ENCODE measurements around the gene DCHS2. TPM values are rescaled to one million over a fixed set of nuclear protein-coding genes. Genes with fewer than 3 reads are reported as not detected.

Gene DCHS2, protein sequence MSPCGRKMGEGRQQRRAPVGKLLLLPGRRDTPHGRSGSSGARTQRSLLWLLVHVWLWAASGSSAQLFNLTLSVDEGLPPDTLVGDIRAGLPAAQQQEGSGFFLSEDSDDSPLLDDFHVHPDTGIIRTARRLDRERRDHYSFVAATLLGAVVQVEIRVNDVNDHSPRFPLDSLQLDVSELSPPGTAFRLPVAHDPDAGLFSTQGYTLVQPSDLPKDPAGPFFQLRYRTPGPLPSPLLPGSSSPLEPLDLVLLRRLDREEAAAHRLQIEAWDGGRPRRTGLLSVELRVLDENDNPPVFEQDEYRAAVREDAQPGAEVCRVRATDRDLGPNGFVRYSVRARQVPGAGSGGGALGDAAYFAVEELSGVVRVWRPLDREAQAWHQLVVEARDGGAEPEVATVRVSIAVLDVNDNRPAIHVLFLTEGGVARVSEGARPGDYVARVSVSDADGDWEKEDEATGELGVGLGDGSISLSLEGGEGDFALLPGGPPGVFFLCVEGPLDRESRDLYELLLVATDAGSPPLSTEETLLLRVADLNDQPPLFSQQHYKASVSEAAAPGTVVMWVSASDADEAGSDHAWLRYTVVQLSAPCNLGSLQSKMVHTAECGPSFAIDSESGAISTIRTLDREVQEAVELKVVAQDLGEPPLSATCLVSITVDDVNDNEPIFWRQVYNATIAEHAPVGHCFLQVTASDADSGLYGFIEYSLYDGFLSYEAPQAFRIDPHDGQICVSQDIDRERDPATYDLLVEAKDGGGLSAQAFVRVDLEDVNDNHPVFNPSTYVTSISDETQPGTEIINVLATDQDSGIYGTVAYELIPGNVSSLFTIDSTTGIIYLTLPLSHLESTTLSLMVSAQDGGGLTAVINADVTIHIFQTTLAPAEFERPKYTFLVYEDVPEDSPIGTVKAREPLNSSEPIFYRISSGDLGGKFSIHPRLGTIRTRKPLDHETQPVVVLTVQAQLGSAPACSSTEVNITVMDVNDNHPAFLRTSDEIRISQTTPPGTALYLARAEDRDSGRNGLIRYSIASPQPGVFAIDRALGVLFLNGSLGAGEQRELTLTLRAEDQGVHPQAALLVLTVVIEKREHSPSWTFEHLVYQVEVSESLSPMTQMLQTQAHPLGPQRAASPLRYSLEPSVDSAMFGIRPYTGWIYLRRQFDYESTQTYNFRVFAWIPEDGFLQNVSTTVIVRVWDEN (N-terminal part only)
- under 1 TPM in 1 of 2 donors, not detected in 1; 0.03 TPM for total RNA-seq
- long read RNA-seq: 0 reads

DNA sequence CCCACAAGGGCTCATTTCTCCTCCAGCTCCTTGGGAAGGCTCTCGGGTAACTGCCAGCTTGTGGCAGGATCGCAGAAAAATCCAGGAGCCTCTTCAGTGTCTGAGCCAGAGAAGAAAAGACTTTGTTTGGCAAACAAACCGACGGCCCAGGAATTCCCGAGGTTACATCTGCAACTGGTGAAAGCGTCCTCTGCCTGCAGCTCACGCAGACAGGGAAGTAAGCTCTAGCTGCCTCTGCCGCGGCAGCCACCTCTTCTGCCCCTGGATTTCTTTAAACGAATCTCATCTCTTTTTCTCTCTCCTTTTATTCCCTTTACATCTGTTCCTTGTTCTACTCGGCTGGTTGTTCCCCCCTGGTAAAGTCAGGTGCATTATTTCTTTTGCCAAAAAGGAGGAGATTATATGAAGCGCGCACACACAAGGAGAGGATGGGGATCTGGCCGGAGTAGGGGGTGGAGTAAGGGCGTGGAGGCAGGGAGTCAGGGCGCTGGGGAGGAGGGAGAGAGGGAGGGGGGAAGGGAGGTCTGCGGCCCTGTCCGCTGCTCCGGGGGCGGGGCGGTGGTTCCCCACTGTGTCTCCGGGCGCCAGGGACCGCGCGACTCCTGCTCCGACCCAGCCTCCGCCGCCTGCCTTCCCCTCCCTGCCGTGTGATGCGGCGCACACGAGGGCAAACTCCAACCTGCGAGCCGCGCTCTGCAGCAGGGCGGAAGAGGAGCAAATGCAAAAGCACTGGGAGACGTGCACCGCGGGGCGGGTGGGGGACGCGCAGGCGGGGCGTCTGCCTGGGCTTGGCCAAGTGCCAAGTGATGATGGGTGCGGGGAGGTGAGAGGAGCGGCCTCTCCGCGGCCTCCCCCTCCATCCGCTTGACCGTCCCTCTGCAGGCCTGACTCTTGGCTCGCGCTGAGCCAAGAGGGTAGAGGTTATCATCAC, at the start of gene DCHS2:
TSS of gene DCHS2 (minus strand) at position 459 of the 931 bp plus-strand sequence. CDS start at position 15, 444 bp downstream.
- ATAC-seq: peak; percentile 41 to 75

GRCh38 chr4:154534296-154534695, 42.7 kb upstream of the DCHS2 start:
- no peak for DNase-seq
- no peak for ATAC-seq
- intact Hi-C loops (cut with DNase I): no loop called here

More for the DNA sequence above, at the start of gene DCHS2:
- no peak for DNase-seq
- intact Hi-C loops (cut with DNase I): no loop called here

DNA sequence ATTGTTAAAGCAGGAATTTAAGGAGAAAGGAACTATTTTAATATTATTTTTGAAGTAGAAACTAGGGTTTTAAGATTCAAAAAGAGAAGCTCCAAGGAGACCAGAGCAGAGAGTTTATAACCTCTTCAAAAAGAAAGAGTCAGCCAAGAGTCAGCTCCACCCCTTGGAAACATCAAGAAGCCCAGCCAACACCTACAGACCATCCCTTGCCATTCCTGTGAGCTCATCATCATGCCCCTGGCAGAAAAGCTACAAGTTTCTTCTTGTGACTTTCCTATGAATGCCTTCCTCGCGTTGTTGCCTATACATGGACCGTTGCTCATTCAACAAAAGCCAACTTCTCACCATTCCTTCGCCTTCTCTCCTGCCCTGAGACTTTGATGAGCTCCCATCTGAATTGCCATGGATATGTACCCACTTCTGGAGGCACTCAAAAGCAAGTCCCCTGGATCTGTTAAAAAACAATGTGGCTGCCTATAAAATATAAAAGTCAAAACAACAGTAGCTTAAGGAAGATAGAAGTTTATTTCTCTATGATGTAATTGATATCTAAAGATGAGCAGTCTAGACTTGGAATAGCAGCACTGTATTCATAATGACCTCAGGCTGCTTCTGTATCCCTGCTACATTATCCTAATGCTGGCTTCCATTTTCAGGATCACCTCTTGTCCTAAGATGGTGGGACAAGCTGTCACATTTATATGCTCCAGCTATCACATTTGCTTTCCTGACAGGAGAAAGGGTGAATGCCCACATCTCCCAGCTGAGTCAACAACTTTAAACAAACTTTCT, 38.3 kb upstream of the DCHS2 start:
- DNase-seq: no peak
- ATAC-seq: peak in 1 of 2 donors; percentile 92
- intact Hi-C loops (cut with DNase I): no loop called here

DNA sequence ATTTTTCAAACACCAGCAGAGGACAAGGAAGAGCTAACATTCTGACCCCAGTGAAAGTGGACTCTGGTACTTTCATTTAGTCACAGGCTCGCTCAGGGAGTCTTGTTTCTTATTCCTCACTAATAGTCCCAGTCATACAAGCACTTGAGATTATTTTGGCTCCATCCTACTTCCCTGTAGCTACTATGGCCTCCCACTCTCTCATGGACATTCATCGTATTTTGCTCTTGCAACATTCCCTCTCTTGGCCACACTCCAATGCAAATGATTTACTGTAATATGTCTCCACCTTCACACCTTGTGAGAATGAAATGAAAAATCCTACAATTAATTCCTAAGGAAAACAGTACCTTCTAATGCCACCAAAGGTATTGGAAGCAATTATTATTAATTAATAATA, 37.3 kb upstream of the DCHS2 start:
- ATAC-seq (peak; percentile 38 to 75), DNase-seq (no peak)
- intact Hi-C loops (cut with DNase I): no loop called here

- DNase-seq: no peak
- ATAC-seq: no peak
- intact Hi-C loops (cut with DNase I): no loop called here
Observed at GRCh38 chr4:154527308-154527707, 35.7 kb upstream of the DCHS2 start.

GRCh38 chr4:154526151-154526550, 34.6 kb upstream of the DCHS2 start:
- no peak for ATAC-seq
- DNase-seq: no peak
- intact Hi-C loops (cut with DNase I): no loop called here

GRCh38 chr4:154521607-154522006, 30.0 kb upstream of the DCHS2 start:
- DNase-seq: no peak
- ATAC-seq: no peak
- intact Hi-C loops (cut with DNase I): no loop called here

- intact Hi-C loops (cut with DNase I): no loop called here
- DNase-seq: no peak
- peak in 1 of 2 donors; percentile 40 for ATAC-seq
Observed at GRCh38 chr4:154519214-154519613, 27.6 kb upstream of the DCHS2 start.

DNA sequence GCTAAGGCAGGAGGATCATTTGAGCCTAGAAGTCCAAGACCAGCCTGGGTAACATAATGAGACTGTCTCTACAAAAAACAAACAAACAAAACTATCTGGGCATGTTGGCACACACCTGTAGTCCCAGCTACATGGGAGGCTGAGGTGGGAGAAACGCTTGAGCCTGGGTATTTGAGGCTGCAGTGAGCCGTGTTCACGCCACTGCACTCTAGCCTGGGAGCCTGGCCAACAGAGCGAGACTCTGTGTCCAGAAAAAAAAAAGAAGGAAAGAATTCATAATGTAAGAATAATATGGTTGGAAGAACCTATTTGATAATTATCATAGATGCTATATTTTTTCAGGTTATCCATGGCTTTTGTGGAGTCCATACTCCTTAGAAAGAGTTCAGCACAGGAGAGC, 26.0 kb upstream of the DCHS2 start:
- DNase-seq: no peak
- ATAC-seq: no peak
- intact Hi-C loops (cut with DNase I): no loop called here

DNA sequence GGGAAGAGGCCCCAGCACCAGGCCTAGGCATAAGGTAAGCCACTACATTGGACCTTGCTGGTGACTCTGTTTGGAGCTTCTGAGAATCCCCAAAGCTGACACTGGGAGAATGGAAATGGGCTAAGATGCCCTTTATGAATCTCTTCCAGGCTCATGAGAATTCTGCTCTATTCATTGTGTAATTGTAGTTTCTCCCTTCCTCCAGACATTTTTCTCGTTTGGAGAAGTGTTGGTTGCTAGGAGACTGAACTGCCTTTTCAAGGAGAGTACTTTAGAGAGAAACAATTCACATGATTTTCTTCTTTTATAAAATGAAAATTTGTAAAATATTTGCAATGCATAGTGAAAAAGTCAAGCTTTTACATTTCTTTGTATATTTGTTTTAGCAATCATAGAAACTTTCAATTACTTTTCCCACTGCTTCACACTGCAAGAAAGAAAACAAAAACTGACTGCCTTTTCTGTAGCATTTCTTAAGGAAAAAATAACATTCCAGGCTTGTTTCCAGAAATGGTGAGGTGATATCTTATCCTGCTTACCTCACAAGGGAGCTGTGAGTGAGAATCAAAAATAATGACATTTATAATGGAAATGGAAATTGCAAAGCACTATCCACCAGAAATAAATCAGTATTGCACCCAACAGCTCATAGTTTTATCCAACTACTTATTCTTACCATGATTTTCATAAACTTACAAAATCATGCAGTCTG, 24.9 kb upstream of the DCHS2 start:
- no peak for DNase-seq
- ATAC-seq: peak in 1 of 2 donors; percentile 25
- intact Hi-C loops (cut with DNase I): no loop called here

DNA sequence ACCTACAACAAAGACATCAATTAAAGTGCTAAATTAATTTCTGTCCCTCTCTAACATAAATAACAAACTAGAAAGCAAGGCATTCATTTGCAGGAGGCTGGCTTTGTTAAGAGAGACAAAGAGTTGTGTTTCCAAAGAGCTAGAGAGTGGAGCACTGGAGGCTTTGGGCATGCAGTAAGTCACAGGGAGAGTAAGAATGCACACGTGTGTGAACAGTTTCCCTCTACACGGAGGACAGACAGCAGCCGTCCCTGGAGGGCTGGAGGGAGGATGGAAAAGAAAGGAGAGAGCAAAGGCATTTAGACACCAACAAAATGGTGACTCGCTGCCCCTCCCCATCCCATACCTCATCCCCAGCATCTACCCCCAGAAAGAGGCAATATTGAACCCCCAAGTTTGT, 20.4 kb upstream of the DCHS2 start:
- no peak for DNase-seq
- intact Hi-C loops (cut with DNase I): no loop called here
- ATAC-seq: no peak

DNA sequence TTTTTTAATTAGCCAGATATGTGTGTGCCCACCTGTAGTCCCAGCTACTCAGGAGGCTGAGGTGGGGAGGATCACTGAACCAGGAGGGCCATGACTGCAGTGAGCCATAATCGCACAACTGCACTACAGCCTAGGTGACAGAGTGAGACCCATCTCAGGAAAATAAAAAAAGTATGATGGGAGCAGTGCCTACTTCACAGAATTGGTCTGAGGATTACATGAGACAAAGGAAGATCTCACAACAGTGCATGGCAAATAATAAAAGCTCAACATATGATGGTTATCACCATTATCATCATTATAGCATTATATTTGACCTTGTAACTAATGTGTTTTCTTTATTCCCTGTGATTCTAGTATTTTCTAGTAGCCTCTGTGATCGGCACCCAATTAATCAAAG, 19.9 kb upstream of the DCHS2 start:
- no peak for DNase-seq

DNA sequence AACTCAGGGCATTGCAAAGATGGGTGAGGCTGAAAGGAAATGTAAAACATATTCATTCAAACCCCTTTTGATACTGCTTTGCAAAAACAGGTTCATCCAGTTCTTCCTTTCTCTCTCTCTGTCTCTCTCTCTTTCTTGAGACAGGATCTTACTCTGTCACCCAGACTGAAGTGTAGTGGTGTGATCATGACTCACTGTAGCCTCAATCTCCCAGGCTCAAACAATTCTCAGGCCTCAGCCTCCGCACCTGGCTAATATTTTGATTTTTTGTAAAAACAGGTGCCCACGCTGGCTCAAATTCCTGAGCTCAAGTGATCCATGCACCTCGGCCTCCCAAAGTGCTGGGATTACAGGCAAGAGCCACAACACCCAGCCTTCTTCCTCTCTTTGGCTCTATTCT, 15.6 kb upstream of the DCHS2 start:
- DNase-seq: no peak
- no peak for ATAC-seq
- intact Hi-C loops (cut with DNase I): loop anchor here in 1 of 2 donors (2.0 to 10.0 kb wide), 3 partner anchors 110 to 720 kb away; partner anchors contain the start of gene SFRP2

More for the DNA sequence above, 19.9 kb upstream of the DCHS2 start:
- no peak for ATAC-seq
- intact Hi-C loops (cut with DNase I): no loop called here

GRCh38 chr4:154506253-154506652, 14.7 kb upstream of the DCHS2 start:
- DNase-seq (no peak), ATAC-seq (no peak)
- intact Hi-C loops (cut with DNase I): loop anchor here in 1 of 2 donors (2.0 to 10.0 kb wide), 3 partner anchors 109 to 719 kb away; partner anchors contain the start of gene SFRP2

DNA sequence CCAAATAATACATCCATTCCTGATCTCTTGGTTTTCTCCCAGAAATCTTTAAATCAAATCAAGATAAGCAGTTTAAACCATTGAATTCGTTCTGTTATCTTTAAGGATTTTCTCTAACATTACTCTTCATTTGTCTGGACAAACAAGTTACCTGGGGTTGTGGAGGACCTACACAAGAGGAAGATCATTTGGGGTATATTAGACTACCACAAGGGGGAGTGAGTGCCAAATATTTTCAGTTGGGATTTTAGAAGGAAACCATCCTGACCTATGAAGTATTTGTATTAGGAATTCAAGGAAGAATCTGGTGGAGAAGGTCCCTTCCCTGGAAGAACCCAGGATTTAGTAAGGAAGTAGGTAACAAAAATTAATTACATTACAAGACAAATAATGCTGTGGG, 12.0 kb upstream of the DCHS2 start:
- DNase-seq (no peak), ATAC-seq (no peak)
- intact Hi-C loops (cut with DNase I): loop anchor here in 1 of 2 donors (10.0 kb wide), 1 partner anchor 169 kb away; no protein-coding TSS in a partner anchor

DNA sequence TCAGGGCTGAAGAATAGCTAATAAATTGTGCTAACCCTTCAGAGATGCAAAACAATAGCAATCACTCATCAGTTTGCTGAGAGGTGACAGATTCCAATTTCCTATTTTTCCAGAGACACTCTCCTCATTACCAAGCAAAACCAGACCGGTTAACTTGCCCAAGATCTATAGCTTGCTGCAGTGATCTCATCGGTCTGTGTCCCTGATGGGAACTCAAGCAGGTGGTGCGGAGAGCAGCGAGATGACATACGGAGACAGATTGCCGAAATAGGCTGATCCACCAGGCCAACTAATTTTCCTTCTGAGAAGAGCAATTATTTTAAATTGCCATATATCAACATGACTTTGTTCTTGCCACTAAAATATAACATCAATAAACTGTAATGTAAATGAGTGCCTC, 10.5 kb upstream of the DCHS2 start:
- intact Hi-C loops (cut with DNase I): loop anchor here in 1 of 2 donors (10.0 kb wide), 1 partner anchor 167 kb away; no protein-coding TSS in a partner anchor
- DNase-seq (no peak), ATAC-seq (no peak)

DNA sequence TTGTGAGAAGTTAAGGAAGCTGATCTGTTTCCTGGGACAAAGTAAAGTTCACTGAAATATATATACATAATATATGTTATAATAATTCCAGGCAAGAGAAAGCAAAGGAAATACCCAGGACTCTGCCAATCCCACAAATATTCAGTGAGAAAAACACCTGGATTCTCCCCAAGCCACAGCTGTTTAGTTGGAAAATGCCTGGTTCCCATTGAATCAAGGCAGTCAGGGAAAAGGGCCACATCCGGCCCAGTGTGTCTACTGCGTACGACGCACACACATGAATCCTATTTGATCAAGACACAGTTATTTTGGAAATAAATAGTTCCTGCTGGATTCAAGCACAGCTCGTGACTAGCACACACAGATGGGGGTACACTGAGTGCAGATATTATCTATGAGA, 6.3 kb upstream of the DCHS2 start:
- DNase-seq: no peak
- no peak for ATAC-seq
- intact Hi-C loops (cut with DNase I): no loop called here
